AG08395 (cell line): ENCODE results near the gene FBRSL1.

Experiments used
- DNase-seq: peaks from one replicate; pipeline ENCODE4 v3.0.0; 2012; ENCODE audit warnings: mixed read lengths, low spot score

Gene FBRSL1

GRCh38 chr12:132542661-132543060, 52.7 kb downstream of the FBRSL1 start:
- DNase-seq = no peak

GRCh38 chr12:132543298-132544079, 53.5 kb downstream of the FBRSL1 start:
- DNase-seq = no peak

- no peak for DNase-seq
These were observed 54.1 kb downstream of the FBRSL1 start for GRCh38 chr12:132544080-132544397.

GRCh38 chr12:132544498-132544897, 54.5 kb downstream of the FBRSL1 start:
- DNase-seq = no peak

DNA sequence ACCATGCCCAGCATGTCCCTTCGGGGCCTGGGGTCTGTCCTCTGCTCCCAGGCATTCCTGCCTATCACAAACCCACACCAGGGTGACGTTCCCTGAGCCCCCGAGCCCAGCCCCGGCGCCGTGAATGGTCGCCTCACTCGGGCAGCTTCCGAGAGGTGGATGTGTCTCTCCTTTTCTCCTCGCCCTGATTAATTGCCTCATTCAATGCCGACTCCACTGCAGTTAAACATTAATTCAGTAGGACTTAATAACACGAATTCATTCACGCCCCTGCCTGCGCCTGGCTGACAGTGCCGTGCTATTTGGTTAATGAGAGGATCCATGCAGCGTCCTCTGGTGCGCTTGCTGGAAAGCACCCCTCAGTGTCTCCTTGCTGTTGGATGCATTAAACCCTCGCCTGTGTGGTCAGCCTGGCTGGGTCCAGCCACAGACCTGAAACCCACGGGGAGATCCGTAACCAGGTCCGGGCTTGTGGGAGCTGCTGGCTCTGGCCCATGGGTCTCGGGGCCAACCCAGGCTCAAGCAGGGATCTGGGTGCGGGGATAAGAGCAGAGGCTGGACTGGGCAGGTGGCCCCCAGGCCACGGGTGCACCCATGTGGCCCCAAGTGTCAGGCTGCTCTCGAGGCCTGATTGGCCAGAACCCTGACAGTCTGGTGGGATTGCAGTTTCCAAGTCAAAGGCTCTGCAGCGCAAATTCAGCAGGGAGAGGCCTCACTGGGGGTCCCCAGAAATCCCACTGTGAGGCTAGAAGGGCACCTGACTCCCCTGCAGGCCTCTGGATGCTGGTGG, 55.4 kb downstream of the FBRSL1 start:
- DNase-seq = no peak

DNA sequence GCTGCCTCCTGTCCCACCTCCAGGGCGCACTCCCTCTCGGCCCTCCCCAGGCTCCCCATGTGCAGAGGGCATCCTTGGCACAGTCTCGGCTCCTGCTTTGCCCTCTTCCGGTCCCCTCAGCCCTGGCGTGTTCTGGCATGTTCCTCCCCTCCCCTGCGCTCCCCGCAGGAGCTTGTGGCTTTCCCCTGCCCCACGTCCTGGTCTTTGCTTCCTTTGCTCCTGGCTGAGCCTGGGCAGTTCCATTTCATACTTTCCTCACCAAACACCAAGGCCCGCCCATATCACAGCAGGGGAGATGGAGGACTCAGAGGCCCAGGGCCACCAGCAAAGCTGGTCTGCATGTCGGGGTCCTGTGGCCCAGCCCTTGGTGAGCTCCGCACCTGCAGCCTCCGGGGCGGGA, 56.0 kb downstream of the FBRSL1 start:
- DNase-seq = no peak

GRCh38 chr12:132546647-132547046, 56.7 kb downstream of the FBRSL1 start:
- DNase-seq = no peak

- DNase-seq = no peak
These were observed 57.3 kb downstream of the FBRSL1 start for GRCh38 chr12:132547205-132547740.

DNA sequence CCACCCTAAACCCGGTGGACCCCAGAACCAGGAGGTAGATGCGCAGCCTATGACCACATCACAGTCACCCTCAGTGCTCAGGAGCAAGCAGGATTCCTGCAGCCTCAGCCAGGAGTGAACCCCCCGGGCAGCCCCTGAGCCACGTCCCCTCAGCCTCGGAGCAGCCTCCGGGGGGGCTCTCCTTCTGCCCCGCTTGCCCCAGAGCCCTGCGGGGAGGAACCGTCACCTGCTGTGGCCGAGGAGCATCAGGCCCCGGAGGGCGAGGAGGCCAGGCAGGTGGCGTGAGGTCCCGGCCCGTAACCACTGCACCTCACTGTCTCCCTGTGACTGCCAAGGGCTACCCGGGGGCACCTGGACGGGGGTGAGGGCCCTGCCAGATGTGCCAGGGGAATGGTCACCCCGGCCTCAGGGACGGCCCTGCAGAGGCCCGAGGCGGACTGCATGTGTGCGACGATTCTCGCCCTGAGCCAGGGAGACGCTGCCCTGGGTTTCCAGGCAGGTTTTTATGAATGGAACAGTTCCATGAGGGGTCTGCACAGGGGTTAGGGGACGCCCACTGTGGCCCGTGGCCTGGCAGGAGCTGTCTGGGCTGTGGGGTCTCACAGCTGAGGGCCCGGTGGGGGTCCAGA, 58.6 kb downstream of the FBRSL1 start:
- no peak for DNase-seq

GRCh38 chr12:132549059-132549458, 59.1 kb downstream of the FBRSL1 start:
- DNase-seq = no peak

DNA sequence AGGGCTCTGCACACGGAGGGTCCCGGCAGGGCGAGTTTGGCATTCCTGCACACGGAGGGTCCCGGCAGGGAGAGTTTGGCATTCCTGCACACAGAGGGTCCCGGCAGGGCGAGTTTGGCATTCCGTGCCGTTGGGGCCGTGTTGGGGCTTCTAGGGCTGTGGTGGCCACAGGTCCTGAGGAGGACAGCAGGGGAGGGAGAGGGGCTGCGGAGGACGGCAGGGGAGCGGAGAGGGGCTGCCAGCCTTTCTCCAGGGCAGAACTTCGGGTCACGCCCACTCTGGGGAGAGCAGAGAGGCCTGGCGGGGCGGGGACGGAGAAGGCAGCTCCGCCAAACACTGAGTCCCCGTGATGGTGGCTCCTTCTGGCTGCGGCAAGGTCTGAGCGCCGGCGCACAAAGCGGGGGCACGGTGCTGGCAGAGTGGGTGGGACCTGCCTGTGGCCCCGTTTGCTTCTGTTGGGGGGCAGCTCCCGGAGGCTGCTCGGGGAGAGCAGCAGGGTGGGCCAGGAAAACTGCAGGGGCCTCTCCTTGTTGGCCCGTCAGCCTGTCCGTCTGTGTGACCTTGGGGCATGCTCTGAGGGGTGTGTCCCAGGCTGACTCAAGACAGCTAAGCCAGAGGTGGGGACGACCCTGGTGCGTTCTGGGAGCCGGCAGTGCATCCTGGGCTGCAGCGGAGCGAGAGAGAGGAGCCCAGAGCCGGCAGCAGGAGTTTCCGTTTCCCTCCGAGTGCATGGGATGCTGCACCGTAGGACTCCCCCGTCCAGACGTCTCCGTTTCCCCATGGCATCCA, 60.3 kb downstream of the FBRSL1 start:
- no peak for DNase-seq

- no peak for DNase-seq
These were observed 61.1 kb downstream of the FBRSL1 start for GRCh38 chr12:132550830-132551640.

DNA sequence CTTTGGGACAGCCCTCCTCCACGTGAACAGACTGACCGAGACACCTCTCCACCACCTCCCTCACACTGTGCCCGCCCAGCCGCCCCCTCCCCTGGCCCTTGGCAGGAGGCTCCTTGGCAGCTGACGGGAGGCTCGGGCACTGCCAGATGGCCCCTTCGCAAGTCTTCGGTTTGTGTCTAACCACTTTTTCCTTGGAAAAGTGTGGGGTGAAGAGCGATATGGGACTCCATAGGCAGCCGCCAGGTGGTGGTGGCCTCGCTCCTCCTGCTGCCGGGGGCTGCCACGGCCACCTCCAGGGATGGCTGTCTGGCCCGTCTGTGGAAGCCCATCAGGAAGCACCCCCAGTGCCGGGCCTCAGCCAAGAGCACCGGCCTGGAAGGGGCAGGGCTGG, 61.7 kb downstream of the FBRSL1 start:
- DNase-seq = no peak

DNA sequence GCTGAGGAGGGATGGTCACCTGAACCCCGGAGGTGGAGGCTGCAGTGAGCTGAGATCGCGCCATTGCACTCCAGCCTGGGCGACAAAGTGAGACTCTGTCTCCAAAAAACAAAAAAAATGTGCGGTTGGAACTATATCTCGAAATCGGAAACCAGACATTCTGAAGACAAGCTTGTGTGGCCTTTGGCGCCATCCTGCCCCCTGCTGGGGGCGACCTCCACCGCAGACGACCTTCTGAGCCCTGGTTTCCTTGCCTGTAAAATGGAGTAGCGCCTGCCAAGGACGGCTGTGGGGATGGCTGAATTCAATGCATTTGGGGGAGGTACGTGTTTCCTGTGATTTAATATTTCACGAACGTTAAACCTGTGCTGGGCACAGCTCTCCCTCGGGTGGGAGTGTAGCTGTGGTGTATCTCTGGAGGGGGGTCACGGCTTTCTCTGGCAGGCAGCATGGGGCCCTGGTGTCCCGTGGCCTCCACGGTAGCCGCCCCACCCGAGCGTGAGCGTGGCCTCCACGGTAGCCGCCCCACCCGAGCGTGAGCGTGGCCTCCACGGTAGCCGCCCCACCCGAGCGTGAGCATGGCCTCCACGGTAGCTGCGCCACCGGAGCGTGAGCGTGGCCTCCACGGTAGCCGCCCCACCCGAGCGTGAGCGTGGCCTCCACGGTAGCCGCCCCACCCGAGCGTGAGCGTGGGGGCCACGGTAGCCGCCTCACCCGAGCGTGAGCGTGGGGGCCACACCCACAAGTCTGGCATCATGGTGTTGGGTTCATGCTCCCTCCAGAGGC, 65.1 kb downstream of the FBRSL1 start:
- DNase-seq = no peak

DNA sequence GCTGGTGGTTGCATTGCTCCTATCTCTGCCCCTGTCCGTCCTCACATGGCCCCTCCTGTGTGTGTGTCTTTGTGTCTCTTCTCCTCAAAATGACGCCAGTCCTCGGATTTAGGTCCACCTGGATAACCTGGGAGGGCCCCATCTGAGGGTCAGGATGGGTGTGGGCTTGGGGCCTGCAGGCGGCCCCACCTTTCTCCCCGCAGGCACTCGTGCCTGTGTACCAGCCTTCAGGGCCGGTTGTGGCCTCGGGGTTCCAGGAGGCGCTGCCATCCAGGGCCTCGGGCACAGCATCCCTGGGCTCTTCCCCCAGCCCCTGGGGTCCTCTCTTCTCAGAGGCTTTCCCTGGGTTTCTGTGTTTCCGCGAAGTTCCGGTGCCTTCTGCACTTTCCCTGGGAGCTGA, 65.7 kb downstream of the FBRSL1 start:
- DNase-seq = no peak

DNA sequence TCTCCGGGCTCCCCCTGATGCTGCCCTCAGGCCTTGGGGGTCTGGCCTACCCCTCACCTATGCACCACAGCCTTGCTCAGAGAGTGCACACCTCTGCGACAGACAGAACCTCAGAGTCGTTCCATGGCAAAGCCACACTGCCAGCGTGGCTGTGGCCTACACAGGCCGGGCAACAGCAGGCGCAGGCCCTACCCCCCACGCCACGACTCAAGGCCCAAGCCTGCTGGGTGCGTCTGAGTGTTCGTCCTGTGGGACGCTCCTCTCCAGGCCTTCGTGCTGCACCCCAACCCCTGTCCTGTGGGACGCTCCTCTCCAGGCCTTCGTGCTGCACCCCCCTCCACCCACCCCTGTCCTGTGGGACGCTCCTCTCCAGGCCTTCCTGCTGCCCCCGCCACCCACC, 66.3 kb downstream of the FBRSL1 start:
- no peak for DNase-seq

GRCh38 chr12:132556801-132557200, 66.8 kb downstream of the FBRSL1 start:
- DNase-seq = no peak

GRCh38 chr12:132557291-132558015, 67.5 kb downstream of the FBRSL1 start:
- DNase-seq = no peak

DNA sequence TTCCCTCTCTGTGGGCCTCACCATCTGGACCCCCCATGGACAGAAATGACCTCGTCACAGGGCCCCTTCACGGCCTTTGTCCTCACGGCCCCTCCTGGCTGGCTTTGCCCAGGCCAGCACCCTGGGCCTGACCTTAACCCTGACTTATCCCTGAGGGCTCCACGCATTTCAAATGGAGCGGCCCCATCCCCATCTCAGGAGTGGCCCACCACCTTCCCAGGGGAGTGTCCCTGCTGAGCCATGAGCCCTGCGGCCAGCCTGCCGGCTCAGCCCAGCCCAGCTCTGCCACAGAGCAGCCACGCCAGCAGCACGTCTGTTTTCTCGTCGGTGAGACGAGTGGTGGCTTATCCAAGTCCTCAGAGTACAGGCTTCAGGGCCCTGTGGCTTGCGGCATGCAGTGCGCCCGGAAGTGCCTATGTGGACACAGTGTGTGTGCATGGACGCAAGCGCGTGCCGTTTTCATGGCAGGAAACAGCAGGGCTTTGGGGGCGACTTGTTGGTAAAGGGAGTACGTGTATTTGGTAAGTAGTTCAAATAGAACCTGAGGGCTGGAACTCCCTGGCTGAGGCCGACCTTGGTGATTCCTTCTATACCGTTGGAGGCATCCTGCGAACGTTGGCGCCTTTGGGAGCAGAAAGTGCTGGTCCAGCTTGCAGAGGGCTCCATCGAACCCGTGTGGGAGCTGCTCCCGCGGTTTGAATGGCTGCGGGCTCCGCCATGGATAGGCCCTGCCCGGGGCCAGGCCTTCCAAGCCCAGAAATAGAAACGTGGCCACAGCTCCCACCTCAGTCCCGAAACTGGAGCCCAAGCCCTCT, 68.3 kb downstream of the FBRSL1 start:
- DNase-seq = no peak
